GM23338 (cell line): Measurements from ENCODE around the gene GPR39.

ENCODE experiments used
- CREB1 ChIP-seq: fragments of 250-450 bp; sonication (Bioruptor Pico); IDR thresholded peaks from 2 replicates; pipeline ENCODE4 v1.5.0; 2020; ENCODE audit warnings: low read depth, mild to moderate bottlenecking, moderate library complexity
- CTCF ChIP-seq, 2 experiments: fragments of 200-600 bp in 1 of 2; sonication (generic) in 1 of 2; conservative IDR thresholded peaks; 2 replicates each; pipeline versions ENCODE4 v1.5.1 to v1.6.1; 2016 to 2017; ENCODE audit warnings: antibody characterized with exemption in 2 of 2, low read depth in 2 of 2, mild to moderate bottlenecking in 2 of 2, moderate library complexity in 1 of 2
- EZH2 ChIP-seq: fragments of 200-600 bp; sonication (generic); IDR thresholded peaks from one replicate; pipeline ENCODE4 v1.8.0; 2017; ENCODE audit warnings: antibody characterized with exemption, mild to moderate bottlenecking, low read depth; ENCODE audit not compliant: unreplicated experiment
- EZH2phosphoT487 ChIP-seq: fragments of 200-600 bp; sonication (generic); IDR thresholded peaks from one replicate; pipeline ENCODE4 v1.8.1; 2018; ENCODE audit warnings: antibody characterized with exemption; ENCODE audit not compliant: unreplicated experiment
- POLR2AphosphoS5 ChIP-seq: IDR thresholded peaks from 2 replicates; pipeline ENCODE4 v1.6.1; 2016; ENCODE audit warnings: antibody characterized with exemption, low read depth
- STAT1 ChIP-seq: IDR thresholded peaks from one replicate; pipeline ENCODE4 v1.6.1; 2016; ENCODE audit warnings: antibody characterized with exemption; ENCODE audit not compliant: unreplicated experiment
- ZNF114 ChIP-seq: fragments of 250-450 bp; sonication (Bioruptor Pico); IDR thresholded peaks from 2 replicates; pipeline ENCODE4 v1.5.0; 2020; ENCODE audit warnings: mild to moderate bottlenecking, moderate library complexity
- TF ChIP-seq, protein P1 (sequence below): IDR thresholded peaks from one replicate; pipeline ENCODE4 v1.6.1; 2018; ENCODE audit warnings: antibody characterized with exemption; ENCODE audit not compliant: unreplicated experiment
- TF ChIP-seq, protein P2 (sequence below): IDR thresholded peaks from 2 replicates; pipeline ENCODE4 v1.6.1; 2016; ENCODE audit warnings: antibody characterized with exemption

- TF ChIP-seq CTCF (conservative IDR thresholded peaks at IDR 0.05; ENCODE audit: low read depth in 2 of 2) (no peak), POLR2AphosphoS5 (no peak), CREB1 (CRISPR knock-in tag) (no peak), ZNF114 (CRISPR knock-in tag) (no peak), EZH2phosphoT487 (no peak), EZH2 (no peak), STAT1 (no peak)
- TF ChIP-seq, protein P1, sequence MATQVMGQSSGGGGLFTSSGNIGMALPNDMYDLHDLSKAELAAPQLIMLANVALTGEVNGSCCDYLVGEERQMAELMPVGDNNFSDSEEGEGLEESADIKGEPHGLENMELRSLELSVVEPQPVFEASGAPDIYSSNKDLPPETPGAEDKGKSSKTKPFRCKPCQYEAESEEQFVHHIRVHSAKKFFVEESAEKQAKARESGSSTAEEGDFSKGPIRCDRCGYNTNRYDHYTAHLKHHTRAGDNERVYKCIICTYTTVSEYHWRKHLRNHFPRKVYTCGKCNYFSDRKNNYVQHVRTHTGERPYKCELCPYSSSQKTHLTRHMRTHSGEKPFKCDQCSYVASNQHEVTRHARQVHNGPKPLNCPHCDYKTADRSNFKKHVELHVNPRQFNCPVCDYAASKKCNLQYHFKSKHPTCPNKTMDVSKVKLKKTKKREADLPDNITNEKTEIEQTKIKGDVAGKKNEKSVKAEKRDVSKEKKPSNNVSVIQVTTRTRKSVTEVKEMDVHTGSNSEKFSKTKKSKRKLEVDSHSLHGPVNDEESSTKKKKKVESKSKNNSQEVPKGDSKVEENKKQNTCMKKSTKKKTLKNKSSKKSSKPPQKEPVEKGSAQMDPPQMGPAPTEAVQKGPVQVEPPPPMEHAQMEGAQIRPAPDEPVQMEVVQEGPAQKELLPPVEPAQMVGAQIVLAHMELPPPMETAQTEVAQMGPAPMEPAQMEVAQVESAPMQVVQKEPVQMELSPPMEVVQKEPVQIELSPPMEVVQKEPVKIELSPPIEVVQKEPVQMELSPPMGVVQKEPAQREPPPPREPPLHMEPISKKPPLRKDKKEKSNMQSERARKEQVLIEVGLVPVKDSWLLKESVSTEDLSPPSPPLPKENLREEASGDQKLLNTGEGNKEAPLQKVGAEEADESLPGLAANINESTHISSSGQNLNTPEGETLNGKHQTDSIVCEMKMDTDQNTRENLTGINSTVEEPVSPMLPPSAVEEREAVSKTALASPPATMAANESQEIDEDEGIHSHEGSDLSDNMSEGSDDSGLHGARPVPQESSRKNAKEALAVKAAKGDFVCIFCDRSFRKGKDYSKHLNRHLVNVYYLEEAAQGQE: no peak
- TF ChIP-seq, protein P2, sequence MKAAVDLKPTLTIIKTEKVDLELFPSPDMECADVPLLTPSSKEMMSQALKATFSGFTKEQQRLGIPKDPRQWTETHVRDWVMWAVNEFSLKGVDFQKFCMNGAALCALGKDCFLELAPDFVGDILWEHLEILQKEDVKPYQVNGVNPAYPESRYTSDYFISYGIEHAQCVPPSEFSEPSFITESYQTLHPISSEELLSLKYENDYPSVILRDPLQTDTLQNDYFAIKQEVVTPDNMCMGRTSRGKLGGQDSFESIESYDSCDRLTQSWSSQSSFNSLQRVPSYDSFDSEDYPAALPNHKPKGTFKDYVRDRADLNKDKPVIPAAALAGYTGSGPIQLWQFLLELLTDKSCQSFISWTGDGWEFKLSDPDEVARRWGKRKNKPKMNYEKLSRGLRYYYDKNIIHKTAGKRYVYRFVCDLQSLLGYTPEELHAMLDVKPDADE: no peak
These were observed 263.9 kb downstream of the GPR39 start for GRCh38 chr2:132680544-132680943.
